ENCODE results near the gene RNU6-7. TPM values are rescaled to one million over a fixed set of nuclear protein-coding genes. Genes with fewer than 3 reads are reported as not detected.

RNU6-7 gene
- total RNA-seq, 1 donor from 2014 or later, result not detected

Other genes with a start within 250 kb of the RNU6-7 start
- 24.5 and 27.8 TPM in 2 replicates for gene ARHGAP5, start 124.7 kb upstream of the RNU6-7 start, total RNA-seq
- gene RNU6-8, start 1.2 kb downstream of the RNU6-7 start, total RNA-seq, result not detected in 2 replicates
- gene AKAP6, start 127.3 kb downstream of the RNU6-7 start, total RNA-seq, result 0.25 and 0.64 TPM in 2 replicates

Data from dermis microvascular lymphatic vessel endothelial cell (primary cell).